Gastroesophageal sphincter (tissue), 4 donors: ENCODE measurements around the gene USP14. TPM values are rescaled to one million over a fixed set of nuclear protein-coding genes. Genes with fewer than 3 reads are reported as not detected.
"Not testable (repeated sequence)": the region's sequence is repeated elsewhere in the genome, so short reads cannot be mapped to it uniquely, and the experiment has no call there.

Source experiments
- ATAC-seq: fragments of 150-250 bp; one replicate; pipeline ENCODE4 v1.9.1; 2016; ENCODE audit warnings: mild to moderate bottlenecking, moderate library complexity
- H3K27ac ChIP-seq, 4 donors: fragments of 200-600 bp; sonication (generic) in 3 of 4; 1 replicate in 3 of 4; 2 replicates in 1 of 4; pipeline ENCODE4 v1.5.1; 2016 to 2019
- H3K27me3 ChIP-seq: fragments of 200-600 bp; sonication (generic); one replicate; pipeline ENCODE4 v1.5.1; 2019
- H3K36me3 ChIP-seq, 2 donors: fragments of 200-600 bp; sonication (generic); one replicate each; pipeline ENCODE4 v1.5.1; 2019; ENCODE audit warnings: control low read depth in 1 of 2
- H3K4me1 ChIP-seq, 3 donors: fragments of 200-600 bp; sonication (generic); 1 replicate in 2 of 3; 2 replicates in 1 of 3; pipeline ENCODE4 v1.5.1; 2016 to 2019; ENCODE audit warnings: control low read depth in 2 of 3
- H3K4me3 ChIP-seq, 2 donors: fragments of 200-600 bp; sonication (generic); one replicate each; pipeline ENCODE4 v1.5.1; 2019; ENCODE audit warnings: mild to moderate bottlenecking in 1 of 2, moderate library complexity in 1 of 2
- H3K9me3 ChIP-seq, 3 donors: fragments of 200-600 bp; sonication (generic); one replicate each; pipeline ENCODE4 v1.5.1; 2017 to 2019; ENCODE audit warnings: control low read depth in 2 of 3
- CTCF ChIP-seq, 4 experiments: fragments of 200-600 bp in 2 of 4; fragments of 450-650 bp in 2 of 4; sonication (generic) in 1 of 4; IDR thresholded peaks; one replicate each; pipeline ENCODE4 v1.5.1; 2017 to 2019; ENCODE audit warnings: antibody characterized with exemption in 4 of 4, mild to moderate bottlenecking in 2 of 4, moderate library complexity in 2 of 4
- EP300 ChIP-seq: sonication (generic); formaldehyde crosslinking; IDR thresholded peaks from one replicate; pipeline ENCODE4 v1.6.1; 2017; ENCODE audit warnings: antibody characterized with exemption, mild to moderate bottlenecking
- POLR2A ChIP-seq, 2 donors: fragments of 450-650 bp; IDR thresholded peaks; one replicate each; pipeline ENCODE4 v1.6.1; 2017; ENCODE audit warnings: antibody characterized with exemption in 2 of 2, mild to moderate bottlenecking in 2 of 2, moderate library complexity in 1 of 2
- POLR2AphosphoS5 ChIP-seq: sonication (generic); formaldehyde crosslinking; IDR thresholded peaks from one replicate; pipeline ENCODE4 v1.6.1; 2017; ENCODE audit warnings: antibody characterized with exemption
- WGBS, 2 donors: methylation state at CpG; one replicate each; pipeline ENCODE4 v1.1.5; 2018; ENCODE audit warnings: low coverage in 1 of 2; 5-methylcytosine and 5-hydroxymethylcytosine counted together
- total RNA-seq, 4 donors: library from RNA; depleted of rRNA; stranded (reverse); fragments of >200 nt; gene quantifications; one replicate each; pipeline ENCODE4 v1.1.0, GENCODE V29; 2016

The USP14 gene
- total RNA-seq, 4 donors from 2014 or later = 25.7 to 40.2 (median 29.8) TPM

- Histone ChIP-seq H3K27ac (no peak overlapping the region), H3K27me3 (no peaks in the 10 kb centered on the region), H3K4me3 (no peak overlapping the region), H3K9me3 (peaks cover 0 to 4% (median 0%) of the 10 kb centered on the region in 3 donors), H3K4me1 (no peaks in the 10 kb centered on the region), H3K36me3 (no peaks in the 10 kb centered on the region)
- no peak for TF ChIP-seq POLR2A (IDR thresholded peaks at IDR 0.05)
- TF ChIP-seq EP300 = no peak
- TF ChIP-seq CTCF (IDR thresholded peaks at IDR 0.05) = no peak
- TF ChIP-seq POLR2AphosphoS5 = no peak
- no peak for ATAC-seq
- WGBS, 2 donors = 20 to 27% methylated on average over 1 of the region's 1 CpG
Measured at GRCh38 chr18:135045-135444, 23.3 kb upstream of the USP14 start.

GRCh38 chr18:136433-136832 is 21.9 kb upstream of the USP14 start:
- H3K4me3 ChIP-seq = no peak overlapping the region
- WGBS, 2 donors = 86 to 90% methylated on average over 2 to 3 of the region's 7 CpGs
- no peaks in the 10 kb centered on the region for H3K27me3 ChIP-seq
- no peak for TF ChIP-seq EP300
- no peak for TF ChIP-seq CTCF (IDR thresholded peaks at IDR 0.05)
- no peak for TF ChIP-seq POLR2A (IDR thresholded peaks at IDR 0.05)
- no peak for TF ChIP-seq POLR2AphosphoS5
- ATAC-seq = no peak
- no peaks in the 10 kb centered on the region for H3K9me3 ChIP-seq
- no peaks in the 10 kb centered on the region for H3K36me3 ChIP-seq
- H3K27ac ChIP-seq = no peak overlapping the region
- no peaks in the 10 kb centered on the region for H3K4me1 ChIP-seq

- no peaks in the 10 kb centered on the region for H3K36me3 ChIP-seq
- WGBS, 2 donors = 74 to 78% methylated on average over 5 of the region's 5 CpGs
- H3K4me3 ChIP-seq = no peak overlapping the region
- no peak for TF ChIP-seq EP300
- no peak for TF ChIP-seq POLR2A (IDR thresholded peaks at IDR 0.05)
- TF ChIP-seq POLR2AphosphoS5 = no peak
- no peak for TF ChIP-seq CTCF (IDR thresholded peaks at IDR 0.05)
- no peaks in the 10 kb centered on the region for H3K9me3 ChIP-seq
- no peak for ATAC-seq
- H3K4me1 ChIP-seq = no peaks in the 10 kb centered on the region
- peaks cover 1% of the 10 kb centered on the region for H3K27me3 ChIP-seq
- no peak overlapping the region for H3K27ac ChIP-seq
Measured at GRCh38 chr18:137327-137726, 21.0 kb upstream of the USP14 start.

DNA sequence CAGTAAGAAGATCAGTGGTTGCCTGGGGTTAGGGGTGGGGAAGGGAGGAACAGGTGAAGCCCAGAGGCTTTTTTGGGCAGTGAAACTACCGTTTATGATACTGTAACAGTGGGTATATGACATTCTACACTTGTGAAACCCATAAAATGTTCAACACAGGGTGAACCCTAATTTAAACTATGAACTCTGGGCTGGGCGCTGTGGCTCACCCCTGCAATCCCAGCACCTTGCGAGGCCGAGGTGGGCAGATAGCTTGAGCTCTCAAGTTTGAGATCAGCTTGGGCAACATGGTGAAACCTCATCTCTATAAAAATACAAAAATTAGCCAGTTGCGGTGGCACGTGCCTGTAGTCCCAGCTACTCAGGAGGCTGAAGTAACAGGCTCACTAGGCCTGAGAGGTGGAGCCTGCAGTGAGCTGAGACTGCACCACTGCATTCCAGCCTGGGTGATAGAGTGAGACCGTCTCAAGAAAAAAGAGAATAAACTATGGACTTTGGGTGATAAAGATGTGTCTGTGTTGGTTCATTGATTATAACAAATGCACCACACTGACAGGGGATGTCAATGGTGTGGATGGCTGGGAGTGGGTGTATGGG is 17.6 kb upstream of the USP14 start:
- no peak for TF ChIP-seq CTCF (IDR thresholded peaks at IDR 0.05)
- TF ChIP-seq POLR2AphosphoS5 = no peak
- TF ChIP-seq POLR2A (IDR thresholded peaks at IDR 0.05) = no peak
- TF ChIP-seq EP300 = no peak
- Histone ChIP-seq H3K4me1 (no peaks in the 10 kb centered on the region), H3K4me3 (no peak overlapping the region), H3K36me3 (no peaks in the 10 kb centered on the region), H3K27ac (no peak overlapping the region), H3K27me3 (peaks cover 6% of the 10 kb centered on the region), H3K9me3 (no peaks in the 10 kb centered on the region)
- ATAC-seq = no peak
- 58 to 75% methylated on average over 4 to 6 of the region's 7 CpGs for WGBS, 2 donors

DNA sequence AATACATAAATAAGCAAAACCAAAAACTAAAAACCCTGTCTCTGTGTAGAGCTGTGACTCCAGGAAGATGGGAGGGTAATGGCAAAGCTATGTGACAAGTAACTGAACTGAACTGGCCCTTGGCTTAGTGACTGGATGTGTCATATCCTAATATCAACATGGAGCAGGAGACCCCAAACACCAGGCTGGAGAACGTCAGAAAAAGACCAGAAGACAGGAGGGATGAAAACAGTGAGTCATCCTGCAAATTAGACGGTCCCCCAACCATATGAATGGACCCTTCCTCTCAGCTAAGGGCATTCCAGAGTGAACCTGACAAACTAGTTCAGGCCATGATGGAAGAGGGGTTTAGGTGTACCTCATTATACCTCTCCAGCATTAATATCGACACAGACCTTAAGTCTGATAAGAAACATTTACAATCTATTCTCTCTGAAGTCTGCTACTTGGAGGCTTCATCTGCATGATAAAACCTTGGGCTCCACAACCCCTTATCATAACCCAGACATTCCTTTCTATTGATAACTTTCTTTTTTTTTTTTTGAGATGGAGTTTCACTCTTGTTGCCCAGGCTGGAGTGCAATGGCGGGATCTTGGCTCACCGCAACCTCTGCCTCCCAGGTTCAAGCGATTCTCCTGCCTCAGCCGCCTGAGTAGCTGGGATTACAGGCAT is 15.6 kb upstream of the USP14 start:
- whole genome bisulfite sequencing, 2 donors = 74 to 79% methylated on average over 4 to 7 of the region's 7 CpGs

More for the DNA sequence above, 15.6 kb upstream of the USP14 start:
- H3K4me1 ChIP-seq, ATAC-seq, H3K9me3 ChIP-seq, H3K27me3 ChIP-seq, H3K36me3 ChIP-seq, H3K4me3 ChIP-seq, H3K27ac ChIP-seq: not testable (repeated sequence)
